ENCODE data around the gene TGFA.

DNA sequence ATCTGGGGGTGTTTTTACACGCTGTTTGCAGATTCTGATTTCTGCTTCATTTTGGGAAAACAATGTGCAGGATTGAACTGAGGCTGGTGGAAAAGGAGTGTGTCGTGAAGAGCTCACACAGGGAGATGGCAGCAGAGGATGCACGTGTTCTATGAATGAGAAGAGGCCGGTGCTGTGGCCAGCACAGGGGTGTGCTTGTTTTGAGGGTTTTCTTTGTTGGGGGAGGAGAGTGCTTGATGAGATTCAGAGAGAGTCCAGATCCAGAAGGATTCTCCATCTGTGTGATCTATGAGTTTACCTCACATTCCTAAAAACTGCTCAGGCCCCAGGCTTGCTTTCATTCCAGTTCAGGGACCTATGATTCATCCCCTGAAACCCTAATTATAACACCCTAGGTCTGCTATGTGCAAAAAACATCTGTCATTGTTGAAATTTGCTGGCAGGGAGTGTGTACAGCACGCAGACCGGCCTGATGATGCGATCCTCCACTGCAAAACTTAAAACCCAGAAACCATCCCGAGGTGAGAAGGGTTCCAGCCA, 12.1 kb downstream of the TGFA start:
- TF ChIP-seq POLR2AphosphoS5 (IDR thresholded peaks at IDR 0.05; ENCODE audit: low read depth, low read length) = no peak
- TF ChIP-seq, protein P1, sequence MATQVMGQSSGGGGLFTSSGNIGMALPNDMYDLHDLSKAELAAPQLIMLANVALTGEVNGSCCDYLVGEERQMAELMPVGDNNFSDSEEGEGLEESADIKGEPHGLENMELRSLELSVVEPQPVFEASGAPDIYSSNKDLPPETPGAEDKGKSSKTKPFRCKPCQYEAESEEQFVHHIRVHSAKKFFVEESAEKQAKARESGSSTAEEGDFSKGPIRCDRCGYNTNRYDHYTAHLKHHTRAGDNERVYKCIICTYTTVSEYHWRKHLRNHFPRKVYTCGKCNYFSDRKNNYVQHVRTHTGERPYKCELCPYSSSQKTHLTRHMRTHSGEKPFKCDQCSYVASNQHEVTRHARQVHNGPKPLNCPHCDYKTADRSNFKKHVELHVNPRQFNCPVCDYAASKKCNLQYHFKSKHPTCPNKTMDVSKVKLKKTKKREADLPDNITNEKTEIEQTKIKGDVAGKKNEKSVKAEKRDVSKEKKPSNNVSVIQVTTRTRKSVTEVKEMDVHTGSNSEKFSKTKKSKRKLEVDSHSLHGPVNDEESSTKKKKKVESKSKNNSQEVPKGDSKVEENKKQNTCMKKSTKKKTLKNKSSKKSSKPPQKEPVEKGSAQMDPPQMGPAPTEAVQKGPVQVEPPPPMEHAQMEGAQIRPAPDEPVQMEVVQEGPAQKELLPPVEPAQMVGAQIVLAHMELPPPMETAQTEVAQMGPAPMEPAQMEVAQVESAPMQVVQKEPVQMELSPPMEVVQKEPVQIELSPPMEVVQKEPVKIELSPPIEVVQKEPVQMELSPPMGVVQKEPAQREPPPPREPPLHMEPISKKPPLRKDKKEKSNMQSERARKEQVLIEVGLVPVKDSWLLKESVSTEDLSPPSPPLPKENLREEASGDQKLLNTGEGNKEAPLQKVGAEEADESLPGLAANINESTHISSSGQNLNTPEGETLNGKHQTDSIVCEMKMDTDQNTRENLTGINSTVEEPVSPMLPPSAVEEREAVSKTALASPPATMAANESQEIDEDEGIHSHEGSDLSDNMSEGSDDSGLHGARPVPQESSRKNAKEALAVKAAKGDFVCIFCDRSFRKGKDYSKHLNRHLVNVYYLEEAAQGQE (IDR thresholded peaks at IDR 0.05; ENCODE audit: insufficient read depth in 1 of 2, low read depth in 2 of 2, low read length in 2 of 2) = no peak

Data from PFSK-1 (cell line).